OCI-M1 (cell line): ENCODE measurements around the gene ATP6V0D1.
"Not testable (repeated sequence)": the region's sequence is repeated elsewhere in the genome, so short reads cannot be mapped to it uniquely, and the experiment has no call there.

Source experiments
- DNase-seq: peaks from one replicate; lab custom pipeline; 2025; lab: John Stamatoyannopoulos, UW

The ATP6V0D1 gene

DNA sequence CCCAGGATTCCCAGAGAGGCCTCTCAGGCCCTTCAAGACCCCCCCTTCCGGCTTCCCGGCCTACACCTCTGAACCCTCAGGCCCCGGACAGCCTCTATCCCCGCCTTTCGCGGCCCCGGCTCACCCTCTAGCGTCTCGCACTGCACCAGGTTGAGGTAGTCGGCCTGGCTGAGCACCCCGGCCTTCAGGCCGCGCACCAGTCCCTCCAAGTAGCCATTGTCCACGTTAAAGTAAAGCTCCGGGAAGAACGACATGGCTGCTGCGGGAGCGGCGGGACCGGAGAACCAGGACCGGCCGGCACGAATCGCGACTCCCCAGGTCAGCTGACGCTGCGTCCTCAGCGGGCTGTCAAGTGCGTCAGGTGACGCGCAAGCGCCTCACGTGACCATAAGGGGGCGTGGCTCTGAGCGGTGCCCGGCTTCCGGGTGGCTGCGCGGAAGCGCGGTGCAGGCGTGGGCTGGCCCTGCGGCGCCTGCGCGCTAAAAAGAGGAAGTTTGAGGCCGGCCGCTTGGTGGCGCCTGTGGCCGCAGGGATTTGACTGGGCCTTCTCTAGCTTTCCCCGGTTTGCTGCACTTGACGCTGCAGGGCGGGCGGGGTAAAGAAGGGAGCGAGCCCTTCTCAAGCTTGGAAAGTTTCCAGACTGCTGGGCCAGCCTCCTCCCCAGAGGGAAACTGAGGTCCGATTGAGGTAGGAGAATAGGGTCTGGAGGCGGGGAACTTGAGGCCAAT, at the start of gene ATP6V0D1:
ATP6V0D1 (minus strand) TSS at position 325 of the 728 bp plus-strand sequence; CDS start at position 254, 71 bp downstream.
- DNase-seq = peak; percentile 99

DNA sequence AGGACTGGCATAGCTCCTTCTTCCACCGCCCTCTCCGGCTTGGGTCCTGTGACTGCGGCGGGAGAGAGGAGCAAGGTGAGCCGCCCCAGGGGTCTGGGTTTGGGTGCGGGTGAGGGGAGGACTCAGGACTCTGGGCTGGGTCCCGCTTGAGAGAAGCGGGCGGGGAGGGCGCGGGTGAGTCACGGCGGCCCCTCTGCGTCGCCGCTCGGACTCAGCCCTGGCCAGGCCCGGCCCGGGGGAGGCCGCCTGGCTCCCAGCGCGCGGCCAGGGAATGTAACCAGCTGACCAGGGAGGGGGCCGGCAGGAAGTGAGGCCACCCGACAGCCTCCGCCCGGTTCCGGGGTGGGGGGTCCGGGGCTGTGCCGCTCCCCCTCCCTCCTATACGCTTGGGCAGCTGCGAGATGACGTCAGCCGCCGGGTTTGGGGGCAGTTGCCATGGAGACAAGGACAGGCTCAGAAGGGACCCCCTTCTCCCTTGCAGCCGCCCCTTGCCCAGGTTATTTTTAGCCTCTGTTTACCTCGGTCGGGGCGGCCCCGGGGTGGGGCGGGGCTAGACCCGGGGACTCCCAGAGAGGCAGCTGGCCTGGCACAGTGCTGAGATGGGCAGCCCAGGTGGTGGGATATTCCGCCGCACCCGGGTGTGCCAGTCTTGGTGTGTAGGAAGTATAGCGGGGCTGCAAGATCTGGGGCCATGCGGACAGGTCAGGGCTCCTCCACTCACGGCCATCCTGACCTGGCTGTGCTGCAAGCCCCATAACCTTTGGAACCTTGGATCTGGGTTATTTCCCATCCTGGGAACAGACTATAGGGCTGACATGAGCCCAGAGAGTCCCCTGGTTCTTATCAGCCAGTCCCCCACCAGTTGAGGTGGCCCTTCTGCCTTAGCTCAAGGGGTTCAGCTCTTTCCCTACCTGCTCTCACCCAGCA, 49.3 kb upstream of the ATP6V0D1 start:
- DNase-seq = no peak

- no peak for DNase-seq
These were observed 48.6 kb upstream of the ATP6V0D1 start for GRCh38 chr16:67529582-67530012.

GRCh38 chr16:67528870-67529581, 48.1 kb upstream of the ATP6V0D1 start:
- peak; percentile 44 for DNase-seq

DNA sequence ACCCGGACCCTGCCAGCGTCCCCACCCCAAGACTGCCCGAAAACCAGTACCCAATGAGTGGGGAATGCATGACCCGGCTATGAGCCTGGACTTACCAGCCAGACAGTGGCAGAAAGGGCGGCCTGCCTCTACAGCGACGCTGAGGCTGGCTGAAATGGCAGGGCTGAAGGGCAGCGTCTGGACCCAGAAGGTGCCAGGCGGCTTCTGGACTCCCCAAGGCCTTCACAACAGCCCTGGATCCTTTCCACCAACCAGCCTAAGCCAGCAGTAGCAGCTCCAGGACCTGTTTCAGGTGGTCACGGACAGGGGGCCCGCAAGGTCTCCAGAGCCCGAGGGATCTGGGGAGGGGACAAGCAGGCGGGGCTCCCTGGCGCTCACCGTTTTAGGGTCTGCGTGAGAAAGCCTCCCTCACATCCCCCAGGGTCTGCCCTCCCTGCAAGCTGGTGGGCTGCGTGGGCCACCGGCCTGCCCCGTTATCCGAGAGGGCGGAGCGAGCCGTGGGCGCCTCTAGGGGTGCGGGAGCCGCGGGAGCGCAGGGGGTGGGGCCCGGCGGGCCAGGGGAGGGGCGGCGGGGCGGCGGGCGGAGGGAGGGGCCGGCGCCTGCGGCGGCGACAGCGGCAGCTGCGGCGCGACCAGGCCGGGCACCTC, 47.4 kb upstream of the ATP6V0D1 start, which contains the start of gene RIPOR1:
RIPOR1 (plus strand) TSS at position 608 of the 648 bp plus-strand sequence. CDS start 9,618 bp downstream, outside the sequence.
- peak; percentile 44 for DNase-seq

DNA sequence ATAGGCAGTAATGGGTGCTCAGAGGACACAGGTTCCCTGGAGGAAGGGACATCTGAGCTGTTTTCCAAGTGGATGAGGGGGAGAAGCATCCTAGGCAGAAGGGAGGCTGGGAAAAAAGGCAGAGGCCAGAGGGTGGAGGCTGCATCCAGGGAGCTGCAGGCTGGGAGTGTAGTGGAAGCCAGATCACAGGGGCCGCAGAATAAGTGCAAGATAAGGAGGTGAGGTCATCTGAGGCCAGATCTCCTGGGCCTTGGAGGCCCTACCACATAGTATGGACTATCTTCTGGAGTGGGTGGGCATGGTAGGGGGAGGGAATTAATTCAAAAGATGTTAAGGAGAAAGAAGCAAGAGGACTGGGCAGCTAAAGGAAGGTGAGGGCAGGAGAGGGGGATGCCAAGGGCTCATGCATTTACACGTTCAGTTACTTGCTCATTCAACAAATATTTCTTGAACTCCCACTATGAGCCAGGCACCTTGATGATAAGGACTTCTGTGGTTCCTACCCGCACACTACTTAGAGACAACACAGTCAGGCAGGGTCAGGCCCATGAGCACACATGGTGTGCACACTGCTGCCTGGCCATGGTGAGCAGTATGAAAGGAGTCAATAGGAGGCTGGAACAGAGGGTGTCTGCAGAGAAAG, 45.3 kb upstream of the ATP6V0D1 start:
- peak; percentile 80 for DNase-seq

DNA sequence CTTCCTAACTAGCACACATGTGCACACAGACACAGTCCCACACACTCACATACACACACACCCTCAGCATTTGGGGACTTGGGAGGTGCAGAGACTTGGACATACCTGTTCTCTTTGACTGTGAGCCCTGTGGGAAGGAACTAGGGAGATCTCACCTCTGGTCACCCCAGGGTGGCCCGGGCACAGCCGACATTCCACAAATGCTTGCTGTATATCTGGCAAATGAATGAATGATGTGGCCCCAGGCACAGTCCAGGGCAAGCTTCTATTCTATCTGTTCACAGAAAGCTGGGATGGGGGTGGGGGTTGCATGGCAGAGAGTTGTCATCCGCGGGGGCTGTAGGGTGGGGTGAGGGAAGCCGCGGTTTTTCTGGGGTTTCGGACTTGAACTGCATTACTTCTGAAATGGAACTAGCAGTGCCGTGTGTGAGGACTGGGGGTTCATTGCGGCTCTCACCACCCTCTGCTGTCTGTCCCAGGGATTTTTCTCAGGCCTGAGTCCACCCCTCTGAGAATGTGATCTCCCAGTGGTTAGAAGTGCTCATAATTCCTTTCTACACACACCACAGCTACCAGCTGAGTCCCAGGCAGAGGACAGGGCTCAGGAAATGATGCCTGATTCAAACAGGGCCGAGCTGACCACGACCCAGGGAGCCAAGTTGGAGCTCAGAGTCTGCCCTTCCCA, 44.4 kb upstream of the ATP6V0D1 start:
- DNase-seq = peak; percentile 20

DNA sequence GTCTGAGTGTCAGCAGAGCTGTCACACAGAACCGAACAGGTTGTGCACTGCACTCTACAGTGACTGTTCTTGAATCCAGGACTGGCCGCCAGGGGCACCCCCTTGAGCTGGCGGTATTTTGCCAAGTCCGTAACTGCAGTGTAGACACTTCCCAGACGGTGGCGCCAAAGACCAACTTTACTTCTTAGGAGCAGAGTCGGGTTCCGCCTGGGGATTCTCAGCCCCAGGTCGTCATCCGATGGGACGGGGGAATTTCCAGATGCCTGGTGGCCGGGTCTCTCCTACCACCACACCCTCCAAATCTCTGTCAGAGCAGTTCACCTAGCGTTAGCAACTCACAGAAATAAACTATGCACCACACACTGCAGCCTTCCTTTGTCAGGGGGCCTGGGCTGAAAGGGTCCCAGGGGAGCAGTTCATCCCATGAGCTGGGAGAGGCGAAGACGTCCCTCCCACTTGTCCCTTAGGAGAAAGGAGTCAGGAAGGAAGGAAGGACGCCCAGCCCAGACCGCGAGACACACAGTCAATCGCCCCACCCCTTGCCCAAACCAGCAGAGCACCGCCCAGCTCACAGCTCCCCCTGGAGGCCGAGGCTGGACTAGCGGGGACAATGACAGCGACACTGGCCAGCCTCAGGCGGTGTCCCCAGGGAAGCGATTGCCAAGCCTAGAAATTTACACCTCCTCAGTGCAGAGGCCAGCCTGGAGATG, 40.3 kb upstream of the ATP6V0D1 start:
- DNase-seq = peak; percentile 98

GRCh38 chr16:67519242-67519641, 38.3 kb upstream of the ATP6V0D1 start:
- no peak for DNase-seq

DNA sequence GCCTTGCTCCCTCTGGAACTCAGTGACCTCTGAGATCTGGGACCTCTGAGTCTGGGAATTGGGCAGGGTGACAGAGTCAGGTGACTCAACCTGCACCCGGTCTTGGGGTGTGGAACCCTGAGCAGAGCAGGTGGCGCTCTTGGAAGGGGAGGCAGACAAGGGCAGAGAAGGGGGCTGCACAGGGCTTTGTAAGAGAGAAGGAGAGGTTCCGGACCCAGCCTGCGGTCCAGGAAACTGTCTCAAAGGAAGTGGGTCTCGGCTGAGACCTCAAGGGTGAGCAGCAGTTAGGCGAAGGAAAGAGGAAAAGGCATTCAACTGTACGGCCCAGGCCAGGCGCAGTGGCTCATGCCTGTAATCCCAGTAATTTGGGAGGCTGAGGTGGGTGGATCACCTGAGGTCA, 37.7 kb upstream of the ATP6V0D1 start:
- DNase-seq = no peak

DNA sequence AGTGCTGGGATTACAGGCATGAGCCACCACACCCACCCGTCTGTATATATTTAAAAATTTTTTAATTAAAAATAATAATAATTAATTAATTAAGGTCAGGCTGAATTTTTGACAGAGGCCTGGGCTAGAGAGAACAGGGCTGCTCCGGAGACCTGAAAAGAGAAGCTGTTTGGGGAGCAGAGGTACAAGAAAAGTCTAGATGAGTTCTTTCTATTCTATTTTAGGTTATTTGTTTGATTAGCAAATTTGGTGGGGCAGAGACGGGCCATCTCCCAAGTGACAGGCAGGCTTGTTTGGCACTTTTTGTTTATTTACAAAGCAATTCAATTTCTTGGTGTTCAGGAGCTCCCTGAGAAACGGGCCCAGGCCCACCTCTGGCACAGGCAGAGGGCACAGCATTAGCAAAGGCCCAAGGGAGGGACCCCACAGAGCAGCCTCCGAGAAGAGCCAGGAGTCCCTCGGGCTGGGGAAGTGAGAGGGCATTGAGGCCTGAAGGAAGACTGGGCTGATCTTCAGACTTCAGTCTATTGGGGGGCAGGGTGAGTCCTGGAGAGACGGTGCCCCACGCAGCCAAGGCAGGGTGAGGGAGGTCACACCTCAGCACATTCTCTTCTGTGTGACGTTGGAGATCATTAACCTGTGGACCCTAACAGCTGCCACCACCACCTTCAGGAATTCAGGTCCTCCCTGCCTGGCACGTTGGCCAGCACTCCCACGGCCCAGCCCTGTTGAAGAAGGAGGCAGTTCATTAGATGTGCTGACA, 36.9 kb upstream of the ATP6V0D1 start:
- DNase-seq = no peak

GRCh38 chr16:67517155-67517445, 36.1 kb upstream of the ATP6V0D1 start:
- DNase-seq = no peak

- no peak for DNase-seq
These were observed 35.6 kb upstream of the ATP6V0D1 start for GRCh38 chr16:67516296-67517154.

GRCh38 chr16:67514382-67514828, 33.4 kb upstream of the ATP6V0D1 start:
- peak; percentile 96 for DNase-seq

DNA sequence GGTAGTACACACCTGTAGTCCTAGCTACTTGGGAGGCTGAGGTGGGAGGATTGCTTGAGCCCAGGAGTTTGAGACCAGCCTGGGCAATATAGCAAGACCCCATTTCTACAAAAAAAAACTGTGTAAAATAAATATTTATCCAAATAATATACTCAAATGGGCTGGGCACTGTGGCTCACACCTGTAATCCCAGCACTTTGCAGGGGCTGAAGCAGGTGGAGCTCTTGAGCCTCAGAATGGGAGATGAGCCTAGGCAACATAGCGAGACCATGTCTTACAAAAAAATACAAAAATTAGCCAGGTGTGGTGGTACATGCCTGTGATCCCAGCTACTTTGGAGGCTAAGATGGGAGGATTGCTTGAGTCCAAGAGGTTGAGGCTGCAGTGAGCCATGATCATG, 32.9 kb upstream of the ATP6V0D1 start:
- DNase-seq = not testable (repeated sequence)

DNA sequence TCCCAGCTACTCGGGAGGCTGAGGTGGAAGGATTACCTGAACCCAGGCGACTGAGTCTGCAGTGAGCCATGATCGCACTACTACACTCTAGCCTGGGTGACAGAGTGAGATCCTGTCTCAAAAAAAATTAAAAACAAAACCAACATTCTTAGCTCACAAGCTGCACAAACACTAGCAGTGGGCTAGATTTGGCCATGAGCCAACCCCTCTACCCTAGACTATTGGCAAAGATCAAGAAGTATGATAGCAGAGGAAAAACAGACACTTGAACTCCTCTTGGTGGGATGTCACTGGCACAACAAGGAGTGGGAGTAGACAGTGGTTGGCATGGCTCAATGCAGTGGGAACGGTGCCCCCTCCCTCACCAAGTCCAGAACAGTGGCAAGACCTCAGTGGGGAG, 28.1 kb upstream of the ATP6V0D1 start:
- no peak for DNase-seq

- DNase-seq = no peak
These were observed 25.5 kb upstream of the ATP6V0D1 start for GRCh38 chr16:67506468-67506867.
